GM18951 (cell line): Measurements from ENCODE around the gene TMEM128.
"Not testable (repeated sequence)": the region's sequence is repeated elsewhere in the genome, so short reads cannot be mapped to it uniquely, and the experiment has no call there.

Source experiments
- POLR2A ChIP-seq: IDR thresholded peaks from 4 replicates; pipeline ENCODE4 v1.6.1; 2011; ENCODE audit warnings: mild to moderate bottlenecking; ENCODE audit not compliant: insufficient read length, insufficient read depth; ENCODE audit errors: extremely low read depth
- in situ Hi-C: fragments of 300-500 bp; cut with MboI; formaldehyde crosslinking; loops from one replicate; pipeline ENCODE4 v1.12.0; 2022; ENCODE audit warnings: low sequenced_read_pairs, mixed read lengths, inconsistent platforms; ENCODE audit not compliant: unreplicated experiment

TMEM128 gene

GRCh38 chr4:4270529-4270928 is 22.5 kb upstream of the TMEM128 start:
- no peak for TF ChIP-seq POLR2A
- in situ Hi-C loops: no loop called here

DNA sequence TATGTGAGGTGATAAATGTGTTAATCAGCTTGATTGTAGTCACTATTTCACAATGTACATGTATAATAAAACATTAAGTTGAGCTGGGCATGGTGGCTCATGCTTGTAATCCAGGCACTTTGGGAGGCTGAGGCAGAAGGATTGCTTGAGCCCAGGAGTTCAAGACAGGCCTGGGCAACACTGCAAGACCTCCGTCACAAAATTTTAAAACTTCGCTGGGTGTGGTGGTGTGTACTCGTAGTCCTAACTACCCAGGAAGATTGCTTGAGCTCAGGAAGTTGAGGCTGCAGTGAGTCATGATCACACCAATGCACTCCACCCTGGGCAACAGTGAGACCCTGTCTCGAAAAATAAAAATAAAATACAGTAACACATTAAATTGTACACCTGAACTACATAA is 21.8 kb upstream of the TMEM128 start:
- no peak for TF ChIP-seq POLR2A
- in situ Hi-C loops: no loop called here

DNA sequence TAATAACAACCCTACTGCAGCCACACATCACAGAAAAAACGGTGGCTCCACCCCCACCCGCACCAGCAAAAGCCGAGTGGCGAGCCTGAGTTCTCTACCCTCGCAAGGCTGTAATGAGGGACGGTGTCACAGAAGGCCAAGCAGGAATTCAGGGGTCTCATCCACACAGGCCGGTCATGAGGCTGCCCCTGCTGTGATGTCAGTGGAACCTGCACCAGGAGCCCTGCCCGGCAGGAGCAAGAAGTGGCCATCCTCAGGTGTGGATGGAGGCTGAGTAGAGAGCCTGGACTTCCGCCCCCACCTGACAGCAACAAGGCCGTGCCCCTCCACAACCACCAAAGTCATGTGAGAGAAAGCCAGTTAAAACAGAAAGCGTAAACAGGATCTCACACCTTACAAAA is 21.3 kb upstream of the TMEM128 start:
- TF ChIP-seq POLR2A: no peak
- in situ Hi-C loops: no loop called here

DNA sequence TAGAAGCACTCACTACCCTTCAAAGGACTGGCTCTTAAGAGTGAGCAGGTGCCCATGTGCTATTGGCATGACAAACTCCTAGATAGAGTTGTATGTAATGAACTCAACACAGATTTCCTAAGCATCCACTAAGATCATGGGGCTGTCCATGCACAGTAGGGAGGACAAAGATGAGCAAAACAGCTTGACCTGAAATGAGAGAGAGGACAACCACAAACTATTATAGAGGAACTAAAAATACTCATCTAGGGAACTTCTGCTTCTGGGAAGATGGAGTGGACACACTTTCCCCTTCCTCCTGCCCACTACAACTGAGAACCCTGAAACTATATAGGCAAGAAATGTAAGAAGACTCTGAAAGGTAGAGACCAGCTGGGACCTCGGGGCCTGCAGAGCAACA is 20.8 kb upstream of the TMEM128 start:
- no peak for TF ChIP-seq POLR2A
- in situ Hi-C loops: no loop called here

DNA sequence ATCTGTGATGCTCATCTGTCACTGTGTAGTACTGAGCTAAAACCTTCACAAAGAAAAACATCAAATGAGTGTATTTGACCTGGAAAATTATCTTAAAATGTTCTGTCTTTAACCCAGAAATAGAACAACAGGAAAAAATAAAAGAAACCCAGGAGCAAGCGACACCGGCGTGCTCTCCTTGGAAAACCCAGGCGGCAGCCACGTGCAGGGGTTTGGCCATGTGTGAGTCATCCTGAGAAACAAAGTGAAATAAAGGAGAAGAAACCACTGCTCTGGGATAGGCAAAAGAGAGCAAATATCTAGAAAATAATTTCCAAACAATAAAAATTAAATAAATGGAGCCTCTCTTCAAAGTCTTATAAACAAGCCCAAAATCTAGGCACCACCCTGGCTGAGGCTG is 20.0 kb upstream of the TMEM128 start:
- in situ Hi-C loops: no loop called here
- TF ChIP-seq POLR2A: no peak

DNA sequence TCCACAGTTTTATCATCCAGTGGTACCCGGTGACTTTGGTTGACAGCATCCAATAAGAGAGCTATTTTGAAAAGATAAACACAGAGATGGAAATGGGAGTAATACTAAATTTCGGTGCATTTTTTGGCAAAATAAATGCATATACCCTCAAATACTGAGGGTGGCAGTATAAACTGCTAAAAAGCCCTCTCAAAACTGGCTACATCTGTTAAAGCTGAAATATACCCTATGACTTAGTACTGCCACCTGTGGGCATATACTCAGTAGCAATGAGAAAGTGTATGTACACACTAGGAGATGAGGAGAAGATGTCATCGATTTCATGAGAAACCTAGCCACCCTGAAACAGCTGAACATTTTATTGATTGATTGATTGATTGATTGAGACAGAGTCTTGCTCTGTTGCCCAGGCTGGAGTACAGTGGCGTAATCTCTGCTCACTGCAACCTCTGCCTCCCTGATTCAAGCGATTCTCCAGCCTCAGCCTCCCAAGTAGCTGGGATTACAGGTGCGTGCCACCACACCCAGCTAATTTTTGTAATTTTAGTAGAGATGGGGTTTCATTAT is 12.2 kb upstream of the TMEM128 start:
- in situ Hi-C loops: no loop called here
- no peak for TF ChIP-seq POLR2A

- in situ Hi-C loops: loop anchor here (10.0 kb wide), 1 partner anchor 75 kb away; no protein-coding TSS in a partner anchor
- TF ChIP-seq POLR2A: no peak
These were observed 11.6 kb upstream of the TMEM128 start for GRCh38 chr4:4259484-4260100.

DNA sequence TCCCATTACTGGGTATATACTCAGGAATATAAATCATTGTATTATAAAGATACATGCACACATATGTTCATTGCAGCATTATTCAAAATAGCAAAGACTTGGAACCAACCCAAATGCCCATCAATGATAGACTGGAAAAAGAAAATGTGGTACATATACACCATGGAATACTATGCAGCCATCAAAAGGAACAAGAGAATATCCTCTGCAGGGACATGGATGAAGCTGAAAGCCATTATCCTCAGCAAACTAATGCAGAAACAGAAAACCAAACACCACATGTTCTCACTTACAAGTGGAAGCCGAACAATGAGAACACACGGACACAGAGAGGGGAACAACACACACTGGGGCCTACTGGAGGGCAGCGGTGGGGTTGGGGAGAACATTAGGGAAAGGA is 9.7 kb upstream of the TMEM128 start:
- in situ Hi-C loops: loop anchor here (10.0 kb wide), 1 partner anchor 77 kb away; no protein-coding TSS in a partner anchor

DNA sequence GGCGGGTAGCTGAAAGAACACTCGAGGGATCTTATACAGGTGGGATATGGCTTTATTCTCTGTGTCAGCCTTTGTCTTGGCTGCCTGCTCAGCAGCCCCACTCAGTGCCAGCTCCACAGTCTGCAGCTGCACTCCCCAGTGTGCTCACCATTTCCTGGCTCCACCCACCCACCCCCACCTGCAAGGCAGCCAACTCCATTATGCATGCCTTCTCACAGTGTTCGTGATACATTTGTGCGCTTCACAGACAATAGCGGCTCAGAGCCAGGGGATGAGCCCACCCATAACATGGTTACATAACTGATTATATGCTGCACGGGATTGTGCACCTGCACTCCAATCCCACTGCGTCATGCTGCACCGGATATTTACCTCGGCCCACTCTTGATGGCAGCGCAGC is 8.8 kb upstream of the TMEM128 start:
- no peak for TF ChIP-seq POLR2A
- in situ Hi-C loops: loop anchor here (10.0 kb wide), 1 partner anchor 78 kb away; no protein-coding TSS in a partner anchor

- no peak for TF ChIP-seq POLR2A
- in situ Hi-C loops: loop anchor here (10.0 kb wide), 1 partner anchor 80 kb away; no protein-coding TSS in a partner anchor
These were observed 6.6 kb upstream of the TMEM128 start for GRCh38 chr4:4254666-4255065.

GRCh38 chr4:4254199-4254598 is 6.2 kb upstream of the TMEM128 start:
- in situ Hi-C loops: loop anchor here (10.0 kb wide), 1 partner anchor 81 kb away; no protein-coding TSS in a partner anchor

GRCh38 chr4:4249866-4250265 is 1.8 kb upstream of the TMEM128 start:
- in situ Hi-C loops: loop anchor here (10.0 kb wide), 1 partner anchor 85 kb away; no protein-coding TSS in a partner anchor
- no peak for TF ChIP-seq POLR2A

More at GRCh38 chr4:4254199-4254598, 6.2 kb upstream of the TMEM128 start:
- no peak for TF ChIP-seq POLR2A

DNA sequence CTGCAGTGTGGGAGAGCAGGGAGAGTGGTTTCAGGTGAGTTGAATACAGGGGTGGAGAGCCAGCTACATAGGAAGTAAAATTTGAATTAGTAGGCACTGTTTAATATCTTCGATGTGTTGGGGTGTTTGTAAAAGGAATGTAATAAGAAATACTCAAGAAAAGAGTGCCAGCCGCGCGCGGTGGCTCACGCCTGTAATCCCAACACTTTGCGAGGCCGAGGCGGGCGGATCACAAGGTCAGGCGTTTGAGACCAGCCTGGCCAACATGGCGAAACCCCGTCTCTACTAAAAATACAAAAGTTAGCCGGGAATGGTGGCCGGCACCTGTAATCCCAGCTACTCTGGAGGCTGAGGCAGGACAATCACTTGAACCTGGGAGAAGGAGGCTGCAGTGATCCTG is 1.3 kb upstream of the TMEM128 start:
- in situ Hi-C loops: not testable (repeated sequence)

GRCh38 chr4:4248885-4249203 is 821 bp upstream of the TMEM128 start:
- in situ Hi-C loops: no loop called here
- TF ChIP-seq POLR2A: no peak

GRCh38 chr4:4247696-4248028 is 361 bp downstream of the TMEM128 start:
- in situ Hi-C loops: no loop called here
- no peak for TF ChIP-seq POLR2A

GRCh38 chr4:4245172-4245571 is 2.9 kb downstream of the TMEM128 start:
- in situ Hi-C loops: no loop called here
- TF ChIP-seq POLR2A: no peak

- in situ Hi-C loops: not testable (repeated sequence)
These were observed 8.5 kb downstream of the TMEM128 start for GRCh38 chr4:4239551-4239950.
